Measurements from ENCODE around the gene TIMM17A.

The TIMM17A gene

DNA sequence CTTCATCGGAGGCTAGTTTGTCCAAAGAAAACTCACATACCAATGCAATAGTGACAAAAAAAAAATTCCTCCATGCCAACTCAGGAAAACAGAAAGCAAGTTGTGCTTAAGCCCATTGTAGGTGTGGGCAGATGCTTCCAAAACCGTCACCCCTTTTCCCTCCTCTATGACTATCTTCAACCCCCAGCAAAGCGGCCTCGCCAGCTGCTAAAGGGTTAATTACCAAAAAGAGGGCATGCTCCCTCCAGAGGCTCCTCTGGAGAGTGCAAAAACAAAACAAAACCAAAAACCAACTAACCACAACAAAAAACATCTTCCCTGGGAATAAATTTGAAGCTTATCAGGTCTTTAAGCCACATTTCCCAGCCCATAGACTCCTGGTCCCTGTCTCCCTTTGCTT lies 10.1 kb upstream of the TIMM17A start:
- no peak for DNase-seq (ENCODE audit: low read depth)
- no peak overlapping the region for H3K4me3 ChIP-seq (ENCODE audit: low read depth, low read length)
- TF ChIP-seq, protein P1, sequence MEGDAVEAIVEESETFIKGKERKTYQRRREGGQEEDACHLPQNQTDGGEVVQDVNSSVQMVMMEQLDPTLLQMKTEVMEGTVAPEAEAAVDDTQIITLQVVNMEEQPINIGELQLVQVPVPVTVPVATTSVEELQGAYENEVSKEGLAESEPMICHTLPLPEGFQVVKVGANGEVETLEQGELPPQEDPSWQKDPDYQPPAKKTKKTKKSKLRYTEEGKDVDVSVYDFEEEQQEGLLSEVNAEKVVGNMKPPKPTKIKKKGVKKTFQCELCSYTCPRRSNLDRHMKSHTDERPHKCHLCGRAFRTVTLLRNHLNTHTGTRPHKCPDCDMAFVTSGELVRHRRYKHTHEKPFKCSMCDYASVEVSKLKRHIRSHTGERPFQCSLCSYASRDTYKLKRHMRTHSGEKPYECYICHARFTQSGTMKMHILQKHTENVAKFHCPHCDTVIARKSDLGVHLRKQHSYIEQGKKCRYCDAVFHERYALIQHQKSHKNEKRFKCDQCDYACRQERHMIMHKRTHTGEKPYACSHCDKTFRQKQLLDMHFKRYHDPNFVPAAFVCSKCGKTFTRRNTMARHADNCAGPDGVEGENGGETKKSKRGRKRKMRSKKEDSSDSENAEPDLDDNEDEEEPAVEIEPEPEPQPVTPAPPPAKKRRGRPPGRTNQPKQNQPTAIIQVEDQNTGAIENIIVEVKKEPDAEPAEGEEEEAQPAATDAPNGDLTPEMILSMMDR (IDR thresholded peaks at IDR 0.05; ENCODE audit: insufficient read depth, low read depth, low read length, missing control alignments) = no peak

DNA sequence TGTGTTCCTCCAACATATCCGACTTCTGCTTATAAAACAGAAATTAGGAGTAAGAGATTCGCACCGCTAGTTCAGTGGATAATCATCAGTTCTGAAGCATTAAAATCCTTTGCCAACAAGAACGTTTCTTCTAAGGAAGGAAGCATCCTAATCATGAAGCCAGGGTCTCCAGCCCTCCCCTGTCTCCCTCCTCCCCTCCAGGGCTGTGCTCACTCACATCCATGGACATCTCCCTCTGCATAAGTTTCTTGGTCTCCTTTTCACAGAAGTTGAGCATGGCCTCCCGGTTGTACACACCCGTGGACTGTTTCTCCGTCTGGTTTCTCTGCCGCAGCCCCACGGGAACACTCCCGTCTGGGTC lies 9.5 kb upstream of the TIMM17A start:
- DNase-seq (ENCODE audit: low read depth) = no peak
- TF ChIP-seq, protein P1 (IDR thresholded peaks at IDR 0.05; ENCODE audit: insufficient read depth, low read depth, low read length, missing control alignments) = no peak
- H3K4me3 ChIP-seq (ENCODE audit: low read depth, low read length) = no peak overlapping the region

DNA sequence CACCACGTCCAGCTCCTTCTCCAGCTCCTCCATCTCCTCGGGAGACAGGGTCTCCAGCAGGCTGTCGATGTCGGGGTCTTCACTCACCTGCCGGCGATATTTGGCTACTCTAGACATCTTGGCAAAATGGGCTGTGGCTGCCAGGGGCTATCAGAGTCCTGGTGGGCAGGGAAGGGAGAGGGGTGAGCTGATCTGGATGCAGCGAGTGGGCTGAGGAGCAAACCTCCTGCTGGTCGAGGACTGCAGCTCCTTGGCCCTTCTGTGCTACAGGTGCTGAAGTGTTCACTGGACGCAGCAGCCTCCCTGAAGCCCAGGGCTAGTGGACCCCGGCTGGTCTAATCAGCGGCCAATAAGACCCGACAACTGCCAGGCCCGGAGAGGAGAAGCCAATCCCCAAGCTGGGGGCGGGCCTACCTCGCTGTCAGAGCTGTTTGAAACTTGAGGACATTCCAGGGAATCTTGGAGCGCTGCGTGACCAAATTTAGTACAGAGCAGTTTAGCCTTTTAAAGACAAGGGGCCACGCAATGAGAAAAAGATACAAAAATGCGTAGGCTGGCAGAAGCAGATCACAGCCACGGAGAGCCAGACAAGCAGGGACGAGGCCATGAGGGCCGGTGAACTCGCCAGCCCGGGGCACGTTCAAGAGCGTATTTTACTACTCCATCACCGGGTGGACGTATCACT lies 8.9 kb upstream of the TIMM17A start, which contains the start of gene LMOD1:
LMOD1 (minus strand) TSS at position 325 of the 685 bp plus-strand sequence; CDS start at position 117, 208 bp downstream.
- TF ChIP-seq, protein P1 (IDR thresholded peaks at IDR 0.05; ENCODE audit: insufficient read depth, low read depth, low read length, missing control alignments) = no peak
- no peak for DNase-seq (ENCODE audit: low read depth)
- no peak within 1 kb of the TSS for H3K4me3 ChIP-seq (ENCODE audit: low read depth, low read length)

DNA sequence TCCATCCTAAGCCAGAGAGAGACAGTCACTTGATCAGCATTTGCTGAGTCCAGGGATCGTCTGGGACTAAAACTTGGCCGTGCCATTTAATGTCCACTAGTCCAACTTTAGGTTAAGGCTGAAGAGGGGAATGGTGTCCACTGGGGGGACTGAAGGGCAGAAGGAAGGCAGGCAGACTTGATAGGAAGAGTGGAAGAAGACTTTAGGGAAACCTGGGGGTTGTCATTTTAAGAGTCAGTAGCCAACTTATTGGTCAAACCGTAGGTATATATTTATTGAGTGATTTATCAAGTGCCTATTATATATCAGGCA lies 7.7 kb upstream of the TIMM17A start:
- DNase-seq (ENCODE audit: low read depth) = no peak
- TF ChIP-seq, protein P1 (IDR thresholded peaks at IDR 0.05; ENCODE audit: insufficient read depth, low read depth, low read length, missing control alignments) = no peak

DNA sequence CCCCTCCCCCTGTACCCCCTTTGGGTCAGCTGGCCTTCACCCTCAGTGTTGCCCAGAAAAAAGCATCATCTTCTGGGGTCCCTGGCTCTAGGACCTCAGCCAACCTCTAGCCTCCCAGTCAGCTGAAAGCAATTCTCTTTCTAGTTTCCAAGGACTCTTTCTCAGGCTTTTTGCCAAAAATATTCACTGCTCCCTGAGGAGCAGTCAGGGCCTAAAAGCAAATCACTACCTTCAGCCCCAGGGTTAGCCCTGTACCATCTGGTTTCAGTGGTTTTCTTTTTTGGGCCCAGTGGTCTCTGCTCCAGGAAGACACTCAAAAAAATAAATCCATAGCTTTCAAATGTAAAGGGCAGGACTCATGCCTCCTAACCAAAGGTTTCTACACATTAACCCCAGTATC lies 5.8 kb upstream of the TIMM17A start:
- H3K4me3 ChIP-seq (ENCODE audit: low read depth, low read length) = no peak overlapping the region
- DNase-seq (ENCODE audit: low read depth) = no peak
- TF ChIP-seq, protein P1 (IDR thresholded peaks at IDR 0.05; ENCODE audit: insufficient read depth, low read depth, low read length, missing control alignments) = no peak

More for the DNA sequence above, 7.7 kb upstream of the TIMM17A start:
- no peak overlapping the region for H3K4me3 ChIP-seq (ENCODE audit: low read depth, low read length)

DNA sequence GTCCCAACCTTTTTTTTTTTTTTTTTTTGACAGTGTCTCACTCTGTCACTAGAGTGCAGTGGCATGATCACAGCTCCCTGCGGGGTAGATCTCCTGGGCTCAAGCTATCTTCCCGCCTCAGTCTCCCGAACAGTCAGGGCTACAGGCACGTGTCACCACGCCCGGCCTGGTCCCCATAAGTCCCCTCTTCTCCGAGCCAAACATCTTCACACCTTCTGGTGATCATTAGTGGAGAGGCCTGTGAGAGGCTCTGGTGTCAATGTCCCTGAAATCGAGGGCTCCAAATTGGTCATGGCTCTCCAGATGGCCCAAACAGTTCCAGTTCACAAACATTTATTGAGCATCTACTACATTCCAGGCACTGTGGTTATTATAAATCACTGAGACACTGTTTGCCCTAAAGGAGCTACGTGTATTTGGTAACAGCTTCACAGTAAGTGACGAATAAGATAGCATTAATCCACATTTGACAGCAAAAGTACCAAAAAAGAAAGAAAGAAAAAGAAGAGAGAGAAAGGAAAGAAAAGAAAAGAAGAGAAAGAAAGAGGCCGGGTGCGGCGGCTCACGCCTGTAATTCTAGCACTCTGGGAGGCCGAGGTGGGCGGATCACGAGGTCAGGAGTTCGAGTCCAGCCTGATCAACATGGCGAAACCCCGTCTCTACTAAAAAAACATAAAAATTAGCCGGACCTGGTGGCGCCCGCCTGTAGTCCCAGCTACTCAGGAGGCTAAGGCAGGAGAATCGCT lies 867 bp upstream of the TIMM17A start:
- TF ChIP-seq, protein P1 (IDR thresholded peaks at IDR 0.05; ENCODE audit: insufficient read depth, low read depth, low read length, missing control alignments) = no peak
- H3K4me3 ChIP-seq (ENCODE audit: low read depth, low read length) = peak overlapping the region; percentile 81
- DNase-seq (ENCODE audit: low read depth) = no peak

Data from GM12865 (cell line).